ENCODE data around the gene PLK2.

Gene PLK2

DNA sequence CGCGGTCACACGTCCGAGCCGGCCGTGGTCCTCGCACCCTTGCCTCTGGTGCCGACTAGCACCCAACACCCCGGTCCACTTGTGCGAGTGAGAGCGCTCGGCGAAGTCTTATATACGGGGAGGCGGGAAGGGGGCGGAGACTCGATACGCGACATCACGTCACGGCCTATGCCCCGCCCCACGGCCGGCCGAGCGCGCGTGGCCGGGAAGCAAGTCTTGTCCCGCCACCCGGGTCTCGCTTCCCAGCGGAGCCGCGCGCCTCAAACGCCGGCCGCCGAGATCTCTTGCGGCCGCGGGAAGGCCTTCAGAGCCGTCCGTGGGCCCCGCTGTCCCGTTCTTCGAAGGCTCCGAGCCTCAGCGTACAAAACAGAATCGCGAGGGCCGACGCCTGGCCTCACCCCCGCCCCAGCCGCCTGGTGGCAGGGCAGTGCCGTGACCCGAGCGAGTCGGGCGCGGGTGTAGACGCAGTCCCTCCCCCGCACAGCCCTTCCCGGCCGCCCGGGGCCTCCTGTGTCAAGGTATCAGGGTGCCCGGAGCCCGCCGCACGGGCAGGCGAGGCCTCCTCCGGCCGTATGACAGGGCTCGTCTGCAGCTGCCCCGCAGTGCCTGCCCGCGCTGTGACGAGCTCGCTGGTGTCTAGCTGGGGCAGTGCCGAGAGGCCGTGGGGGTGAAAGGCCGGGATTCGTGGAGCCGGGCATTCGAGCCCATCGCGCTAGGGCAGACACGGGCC lies at the start of gene PLK2:
PLK2 (minus strand) TSS at position 85 of the 730 bp plus-strand sequence. CDS start 127 bp downstream, outside the sequence.
- DNase-seq (ENCODE audit: low read depth in 1 of 2, low spot score in 1 of 2): peak; percentile 85 to 87

- DNase-seq (ENCODE audit: low read depth in 1 of 2, low spot score in 1 of 2): no peak
Measured at GRCh38 chr5:58507715-58508114, 47.8 kb upstream of the PLK2 start.

GRCh38 chr5:58505971-58506640 lies 46.2 kb upstream of the PLK2 start:
- DNase-seq (ENCODE audit: low read depth in 1 of 2, low spot score in 1 of 2): no peak

GRCh38 chr5:58505502-58505901 lies 45.6 kb upstream of the PLK2 start:
- no peak for DNase-seq (ENCODE audit: low read depth in 1 of 2, low spot score in 1 of 2)

DNA sequence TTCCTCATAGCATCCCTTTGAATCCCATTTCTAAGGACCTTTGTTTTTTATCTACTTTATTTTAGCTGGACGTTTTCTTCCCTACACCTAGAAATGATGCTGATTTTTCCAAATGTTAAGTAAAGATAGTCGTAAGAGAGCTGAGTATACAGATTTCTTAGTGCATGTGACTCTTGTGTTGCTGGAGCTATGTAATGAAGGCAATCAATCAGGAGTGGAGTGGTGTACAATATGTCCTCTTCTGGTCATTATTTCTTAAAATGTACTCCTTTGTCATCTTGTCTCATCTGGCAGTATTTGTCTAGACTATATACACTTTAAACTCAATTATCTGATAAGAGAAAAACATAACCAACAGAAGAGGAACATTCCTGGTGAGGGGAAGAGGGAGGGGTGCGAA lies 44.9 kb upstream of the PLK2 start:
- DNase-seq (ENCODE audit: low read depth in 1 of 2, low spot score in 1 of 2): no peak

- DNase-seq (ENCODE audit: low read depth in 1 of 2, low spot score in 1 of 2): no peak
Measured at GRCh38 chr5:58503390-58504046, 43.6 kb upstream of the PLK2 start.

GRCh38 chr5:58501778-58502417 lies 42.0 kb upstream of the PLK2 start:
- DNase-seq (ENCODE audit: low read depth in 1 of 2, low spot score in 1 of 2): no peak

GRCh38 chr5:58499941-58500340 lies 40.1 kb upstream of the PLK2 start:
- DNase-seq (ENCODE audit: low read depth in 1 of 2, low spot score in 1 of 2): no peak

GRCh38 chr5:58499231-58499630 lies 39.3 kb upstream of the PLK2 start:
- no peak for DNase-seq (ENCODE audit: low read depth in 1 of 2, low spot score in 1 of 2)

DNA sequence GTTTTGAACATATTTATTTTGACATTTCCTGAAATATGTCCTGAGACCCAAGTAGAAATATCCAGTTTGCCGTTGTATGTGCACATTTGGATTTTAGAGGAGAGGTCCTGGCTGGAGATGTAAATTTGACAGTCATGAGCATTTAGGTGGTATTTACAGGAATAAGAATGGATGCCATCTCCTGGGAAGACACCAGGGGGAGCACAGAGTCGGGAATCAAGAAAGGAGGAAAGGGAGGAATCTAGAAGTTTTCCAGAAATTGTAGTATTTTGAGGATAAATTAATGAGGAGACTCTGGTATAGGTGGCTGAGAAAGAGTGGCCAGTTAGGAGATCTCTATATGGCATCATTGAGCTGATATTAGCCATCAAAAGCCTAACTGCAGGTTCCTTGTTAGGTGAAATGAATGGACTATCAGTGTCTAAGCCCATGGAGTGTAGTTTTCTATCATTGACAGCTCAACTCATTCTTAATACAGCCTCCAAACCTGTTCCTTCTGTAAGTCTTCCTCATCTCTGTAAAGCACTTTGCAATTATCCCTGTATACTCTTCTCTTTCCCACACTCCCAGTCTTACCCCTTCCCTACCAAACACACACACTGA lies 38.6 kb upstream of the PLK2 start:
- no peak for DNase-seq (ENCODE audit: low read depth in 1 of 2, low spot score in 1 of 2)

DNA sequence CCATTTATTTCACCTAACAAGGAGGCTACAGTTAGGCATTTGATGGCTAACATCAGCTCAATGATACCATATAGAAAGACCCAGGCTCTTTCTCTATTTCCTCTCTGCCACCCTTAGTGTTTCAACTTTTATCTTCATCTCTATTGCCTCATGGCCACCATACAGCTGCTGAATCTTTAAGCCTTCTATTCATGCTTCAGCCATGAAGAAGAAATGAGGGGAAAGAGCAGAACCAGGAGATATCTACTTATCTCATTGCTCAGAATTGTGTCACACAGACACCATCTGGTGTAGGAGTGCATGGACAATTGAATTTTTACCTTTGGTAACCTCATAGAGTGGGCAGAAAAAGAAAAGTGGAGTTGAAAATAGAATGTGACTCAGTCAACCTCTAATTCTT lies 38.0 kb upstream of the PLK2 start:
- DNase-seq (ENCODE audit: low read depth in 1 of 2, low spot score in 1 of 2): no peak

DNA sequence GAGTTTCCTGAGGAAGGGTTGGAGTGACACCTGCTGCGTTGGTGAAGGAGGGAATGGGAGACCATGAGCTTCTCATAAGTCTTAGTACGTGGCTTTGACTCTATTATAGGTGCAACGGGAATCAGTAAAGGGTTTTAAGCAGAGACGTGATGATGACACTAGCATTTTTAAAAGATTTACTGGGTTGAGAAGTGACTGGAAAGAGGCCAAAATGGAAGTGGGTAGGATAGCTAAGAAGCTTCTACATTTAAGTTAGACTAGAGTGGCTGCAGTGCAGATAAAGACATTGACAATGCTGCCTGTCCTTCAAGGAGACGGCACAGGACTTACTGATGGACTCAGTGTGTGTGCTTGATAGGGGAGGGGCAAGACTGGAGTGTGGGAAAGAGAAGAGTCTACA lies 37.5 kb upstream of the PLK2 start:
- DNase-seq (ENCODE audit: low read depth in 1 of 2, low spot score in 1 of 2): no peak

DNA sequence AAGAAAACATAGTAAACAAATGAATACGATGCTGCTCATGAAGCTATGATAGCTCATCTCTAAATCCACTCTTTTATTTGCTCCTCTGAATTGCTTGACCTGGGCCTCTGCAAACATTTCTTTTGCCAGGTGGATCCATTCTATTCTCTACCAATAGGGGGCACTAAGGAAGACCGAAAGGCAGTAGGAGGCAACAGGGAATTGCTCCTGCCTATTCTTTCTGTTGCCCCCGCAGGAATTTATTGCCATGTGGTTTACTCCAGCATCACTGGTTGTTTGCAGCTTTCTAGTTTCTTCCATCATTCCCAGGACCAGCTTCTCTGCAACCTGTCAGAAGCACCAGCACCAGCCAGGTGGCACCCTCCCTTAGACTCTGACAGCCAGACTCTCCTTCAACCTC lies 36.6 kb upstream of the PLK2 start:
- no peak for DNase-seq (ENCODE audit: low read depth in 1 of 2, low spot score in 1 of 2)

DNA sequence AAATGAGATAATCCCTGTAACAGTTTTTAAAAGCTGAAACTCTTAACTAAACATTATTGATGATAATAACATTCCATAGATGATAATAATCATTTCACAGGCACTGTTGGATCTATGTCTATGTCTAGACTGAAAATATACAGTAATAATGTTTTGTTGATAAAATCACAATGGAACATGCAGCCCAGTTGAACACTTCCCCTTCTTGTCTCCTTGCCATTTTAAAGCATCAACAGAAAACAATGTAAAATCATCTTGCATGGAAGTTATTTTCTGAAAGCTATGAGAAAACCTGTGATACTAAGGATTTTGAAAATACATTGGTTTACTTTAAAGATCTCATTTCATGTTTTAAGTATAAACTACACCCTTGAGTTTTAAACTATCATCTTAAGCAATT lies 33.3 kb upstream of the PLK2 start:
- no peak for DNase-seq (ENCODE audit: low read depth in 1 of 2, low spot score in 1 of 2)

DNA sequence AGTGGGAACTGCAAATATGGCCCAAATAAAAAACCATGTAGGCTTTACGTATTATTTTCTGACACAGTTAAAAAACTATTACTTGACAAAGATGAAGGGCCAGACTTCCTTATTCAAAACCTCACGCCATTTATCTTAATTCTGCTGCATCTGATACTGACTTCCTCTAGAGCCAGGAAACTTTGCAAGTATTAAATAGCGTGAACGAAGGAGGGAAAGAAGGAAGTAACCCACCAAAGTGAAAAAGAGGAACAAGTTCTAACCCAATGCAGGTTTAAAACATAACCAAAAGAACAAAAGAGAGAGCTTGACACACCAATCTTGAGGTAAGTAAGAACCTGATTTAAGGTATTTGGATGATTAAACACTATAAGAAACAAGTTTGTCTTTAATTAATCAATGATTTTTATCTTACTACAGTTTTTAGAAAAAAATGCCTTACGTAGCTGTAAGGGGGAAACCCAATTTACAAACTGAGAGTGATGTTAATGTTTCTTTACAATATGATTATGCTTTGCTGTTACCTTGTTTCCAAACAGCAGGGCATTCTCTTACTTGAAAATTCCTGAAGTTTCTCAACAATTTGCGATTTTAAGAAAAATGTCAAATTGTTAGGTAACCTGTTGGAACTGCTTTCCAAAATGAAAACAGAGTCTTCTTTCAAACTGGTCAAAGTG lies 31.5 kb upstream of the PLK2 start, which contains the start of gene GAPT:
GAPT (plus strand) TSS at position 220 of the 677 bp plus-strand sequence. CDS start 3,102 bp downstream, outside the sequence.
- no peak for DNase-seq (ENCODE audit: low read depth in 1 of 2, low spot score in 1 of 2)

GRCh38 chr5:58490402-58491050 lies 30.6 kb upstream of the PLK2 start:
- DNase-seq (ENCODE audit: low read depth in 1 of 2, low spot score in 1 of 2): no peak

DNA sequence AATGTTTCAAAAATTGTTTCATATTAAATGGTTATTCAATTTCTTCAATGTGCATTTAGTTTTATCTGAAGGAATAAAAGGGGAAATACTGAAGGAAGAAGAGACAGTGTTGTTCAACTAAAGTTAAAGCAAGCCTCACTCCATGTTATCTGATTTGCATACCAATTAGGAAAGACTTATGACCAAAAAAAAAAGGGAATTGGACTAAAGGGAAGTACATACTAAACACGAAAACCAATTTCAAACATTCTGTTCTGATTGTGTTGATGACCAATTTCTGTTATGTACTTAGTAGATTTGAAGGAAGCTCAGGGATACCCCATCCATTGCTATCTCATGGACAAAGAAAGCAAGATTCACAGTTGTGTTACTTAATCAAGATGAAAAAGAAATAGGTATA lies 26.4 kb upstream of the PLK2 start:
- DNase-seq (ENCODE audit: low read depth in 1 of 2, low spot score in 1 of 2): no peak

DNA sequence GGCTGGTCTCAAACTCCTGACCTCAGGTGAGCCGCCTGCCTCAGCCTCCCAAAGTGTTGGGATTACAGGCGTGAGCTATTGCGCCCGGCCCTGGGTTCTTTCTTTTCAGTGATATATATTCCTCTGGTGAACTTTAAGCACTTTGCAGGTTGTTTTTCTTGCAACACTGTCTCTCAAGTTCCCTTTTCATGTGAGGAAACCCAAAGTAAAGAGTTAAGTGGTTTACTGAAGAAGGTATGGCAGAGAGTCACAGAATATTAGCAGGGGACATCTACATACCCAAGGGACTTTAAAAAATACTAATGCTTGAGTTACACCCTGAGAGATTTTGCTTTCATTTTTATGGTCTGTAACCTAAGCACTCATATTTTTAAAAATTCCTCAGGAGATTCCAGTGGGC lies 24.6 kb upstream of the PLK2 start:
- DNase-seq (ENCODE audit: low read depth in 1 of 2, low spot score in 1 of 2): no peak

- DNase-seq (ENCODE audit: low read depth in 1 of 2, low spot score in 1 of 2): no peak
Measured at GRCh38 chr5:58482536-58482935, 22.6 kb upstream of the PLK2 start.

DNA sequence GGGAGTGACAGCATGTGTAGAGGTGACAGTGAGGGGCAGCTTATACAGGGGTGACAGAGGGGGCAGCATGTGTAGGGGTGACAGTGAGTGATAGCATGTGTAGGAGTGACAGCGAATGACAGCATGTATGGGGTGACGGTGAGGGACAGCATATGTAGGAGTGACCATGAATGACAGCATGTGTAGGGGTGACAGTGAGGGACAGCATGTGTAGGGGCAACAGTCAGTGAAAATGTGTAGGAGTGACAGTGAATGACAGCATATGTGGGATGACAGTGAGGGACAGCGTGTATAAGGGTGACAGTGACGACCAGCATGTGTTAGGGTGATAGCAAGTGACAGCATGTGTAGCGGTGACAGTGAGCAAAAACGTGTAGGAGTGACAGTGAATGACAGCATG lies 21.9 kb upstream of the PLK2 start:
- no peak for DNase-seq (ENCODE audit: low read depth in 1 of 2, low spot score in 1 of 2)

Data from activated T-helper 1 cell treated with anti-CD3 and anti-CD28 coated beads, Interleukin-2, amount 50 U/mL, for 16 hours (primary cell).